GM12891 (cell line): ENCODE results near the gene ZC3H4.

Experiments
- POLR2A ChIP-seq: IDR thresholded peaks from 2 replicates; pipeline ENCODE4 v1.6.1; 2011; ENCODE audit warnings: low read depth, low read length, control low read depth
- POLR2AphosphoS5 ChIP-seq: IDR thresholded peaks from 2 replicates; pipeline ENCODE4 v1.6.1; 2011; ENCODE audit warnings: low read depth, low read length, control low read depth
- POU2F2 ChIP-seq: IDR thresholded peaks from 2 replicates; pipeline ENCODE4 v1.6.1; 2011; ENCODE audit warnings: low read depth, mild to moderate bottlenecking, control low read depth, low read length, moderate library complexity
- SPI1 ChIP-seq: IDR thresholded peaks from 2 replicates; pipeline ENCODE4 v1.6.1; 2011; ENCODE audit warnings: low read depth, low read length, control low read depth
- TAF1 ChIP-seq: IDR thresholded peaks from 2 replicates; pipeline ENCODE4 v1.6.1; 2011; ENCODE audit warnings: low read depth, low read length, control low read depth

GRCh38 chr19:47021536-47022139, 91.9 kb downstream of the ZC3H4 start:
- TF ChIP-seq POLR2A (no peak), POLR2AphosphoS5 (no peak), SPI1 (no peak), POU2F2 (no peak), TAF1 (no peak)
